GM12872 (cell line): ENCODE measurements around the gene DAAM1.

Experiments
- TF ChIP-seq, protein P1 (sequence below): IDR thresholded peaks from 3 replicates; pipeline ENCODE4 v1.5.1; 2011; ENCODE audit warnings: low read depth, mild to moderate bottlenecking, low read length, moderate library complexity; ENCODE audit not compliant: insufficient read depth

DAAM1 gene

DNA sequence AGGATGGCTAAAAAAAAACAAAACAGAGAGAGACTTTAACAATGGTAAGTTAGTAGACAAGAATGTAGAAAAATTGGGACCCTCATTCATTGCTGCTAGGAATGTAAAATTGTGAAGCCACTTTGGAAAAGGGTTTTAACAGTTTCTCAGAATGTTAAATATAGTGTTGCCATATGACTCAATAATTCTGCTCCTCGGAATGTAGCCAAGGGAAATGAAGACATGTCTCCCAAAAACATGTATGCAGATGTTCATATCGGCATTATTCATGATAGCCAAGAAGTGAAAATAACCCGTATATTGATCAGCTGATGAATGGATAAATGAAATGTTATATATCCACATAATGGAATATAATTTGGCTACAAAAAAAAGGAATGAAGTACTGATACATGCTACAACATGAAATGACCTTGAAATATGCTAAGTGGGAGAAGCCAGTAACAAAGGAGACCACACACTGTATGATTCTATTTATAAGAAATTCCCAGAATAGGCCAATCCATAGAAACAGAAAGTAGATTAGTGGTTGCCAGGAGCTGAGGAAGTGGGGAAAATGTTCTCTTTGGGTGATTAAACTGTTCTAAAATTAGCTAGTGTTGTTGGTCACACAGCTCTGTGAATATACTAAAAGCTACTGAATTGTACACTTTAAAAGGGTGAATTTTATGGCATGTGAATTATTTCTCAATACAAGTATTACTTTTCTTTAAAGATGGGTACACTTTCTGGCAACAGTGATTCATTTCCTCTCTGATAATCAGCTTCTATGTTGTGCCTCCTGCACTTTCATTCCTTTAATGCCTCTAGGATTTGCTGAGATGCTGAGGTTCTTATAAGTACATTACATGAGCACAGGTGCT, 132.5 kb downstream of the DAAM1 start:
- TF ChIP-seq, protein P1, sequence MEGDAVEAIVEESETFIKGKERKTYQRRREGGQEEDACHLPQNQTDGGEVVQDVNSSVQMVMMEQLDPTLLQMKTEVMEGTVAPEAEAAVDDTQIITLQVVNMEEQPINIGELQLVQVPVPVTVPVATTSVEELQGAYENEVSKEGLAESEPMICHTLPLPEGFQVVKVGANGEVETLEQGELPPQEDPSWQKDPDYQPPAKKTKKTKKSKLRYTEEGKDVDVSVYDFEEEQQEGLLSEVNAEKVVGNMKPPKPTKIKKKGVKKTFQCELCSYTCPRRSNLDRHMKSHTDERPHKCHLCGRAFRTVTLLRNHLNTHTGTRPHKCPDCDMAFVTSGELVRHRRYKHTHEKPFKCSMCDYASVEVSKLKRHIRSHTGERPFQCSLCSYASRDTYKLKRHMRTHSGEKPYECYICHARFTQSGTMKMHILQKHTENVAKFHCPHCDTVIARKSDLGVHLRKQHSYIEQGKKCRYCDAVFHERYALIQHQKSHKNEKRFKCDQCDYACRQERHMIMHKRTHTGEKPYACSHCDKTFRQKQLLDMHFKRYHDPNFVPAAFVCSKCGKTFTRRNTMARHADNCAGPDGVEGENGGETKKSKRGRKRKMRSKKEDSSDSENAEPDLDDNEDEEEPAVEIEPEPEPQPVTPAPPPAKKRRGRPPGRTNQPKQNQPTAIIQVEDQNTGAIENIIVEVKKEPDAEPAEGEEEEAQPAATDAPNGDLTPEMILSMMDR: no peak

DNA sequence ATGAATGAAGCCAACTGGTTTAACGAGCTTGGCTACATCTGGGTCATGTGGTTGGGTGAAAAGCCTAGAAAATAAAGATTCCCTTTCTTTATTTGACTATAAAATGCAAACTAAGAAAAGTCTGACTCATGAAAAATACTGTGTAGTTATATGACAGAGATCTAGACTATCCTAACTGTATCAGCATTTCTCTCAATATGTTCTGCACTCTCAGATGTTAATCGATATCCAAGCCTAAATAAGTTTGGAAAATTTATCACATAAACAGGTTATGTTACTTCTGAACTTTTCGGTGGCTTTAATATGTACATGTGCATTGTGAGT, 133.1 kb downstream of the DAAM1 start:
- TF ChIP-seq, protein P1: no peak

DNA sequence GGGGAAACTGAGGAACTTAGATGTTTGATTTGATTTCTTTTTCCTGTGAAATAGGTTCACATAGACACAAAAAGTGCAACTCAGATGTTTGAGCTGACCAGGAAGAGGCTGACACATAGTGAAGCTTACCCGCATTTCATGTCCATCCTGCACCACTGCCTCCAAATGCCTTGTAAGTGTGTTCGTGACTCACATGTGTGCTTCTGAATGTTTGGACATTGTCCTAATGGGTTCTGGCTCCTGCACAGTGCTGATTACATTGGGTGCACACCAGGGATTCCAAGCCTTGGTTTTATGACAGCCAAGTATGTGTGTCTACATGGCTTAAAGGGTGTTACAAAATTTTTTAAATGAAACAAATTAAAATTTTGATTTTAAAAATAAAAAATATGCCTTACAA, 137.4 kb downstream of the DAAM1 start:
- TF ChIP-seq, protein P1: no peak

DNA sequence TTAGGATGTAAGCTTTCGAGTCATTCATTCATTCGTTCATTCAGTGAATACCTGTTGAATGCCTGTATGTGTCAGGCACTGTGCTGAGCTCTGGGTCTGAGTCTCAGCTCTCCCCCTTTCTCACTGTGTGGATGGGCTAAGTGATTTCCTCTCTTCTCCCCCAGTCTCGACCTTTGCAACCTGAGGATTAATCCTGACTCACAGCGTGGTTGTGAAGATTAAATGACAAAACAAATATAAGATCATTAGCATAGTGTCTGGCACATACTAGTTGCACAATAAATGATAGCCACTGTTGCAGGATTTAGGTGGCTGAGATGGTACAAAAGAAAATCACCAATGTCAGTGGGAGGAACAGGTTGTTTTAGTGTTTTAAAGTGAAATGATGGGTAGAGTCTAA, 140.0 kb downstream of the DAAM1 start:
- TF ChIP-seq, protein P1: no peak

DNA sequence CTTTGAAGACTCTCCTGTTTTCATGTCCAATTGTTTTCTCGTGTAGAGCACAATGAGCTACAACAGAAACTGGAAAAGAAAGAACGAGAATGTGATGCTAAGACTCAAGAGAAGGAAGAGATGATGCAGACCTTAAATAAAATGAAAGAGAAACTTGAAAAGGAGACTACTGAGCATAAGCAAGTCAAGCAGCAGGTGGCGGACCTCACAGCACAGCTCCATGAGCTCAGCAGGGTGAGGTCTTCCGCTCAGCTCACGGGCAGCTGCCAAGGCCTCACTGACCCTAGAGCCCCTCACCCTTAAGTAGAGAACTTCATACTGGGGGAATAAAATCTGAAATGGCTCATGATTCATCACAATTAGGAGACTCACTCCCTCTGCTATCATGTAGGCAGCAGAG, 142.0 kb downstream of the DAAM1 start:
- TF ChIP-seq, protein P1: no peak

DNA sequence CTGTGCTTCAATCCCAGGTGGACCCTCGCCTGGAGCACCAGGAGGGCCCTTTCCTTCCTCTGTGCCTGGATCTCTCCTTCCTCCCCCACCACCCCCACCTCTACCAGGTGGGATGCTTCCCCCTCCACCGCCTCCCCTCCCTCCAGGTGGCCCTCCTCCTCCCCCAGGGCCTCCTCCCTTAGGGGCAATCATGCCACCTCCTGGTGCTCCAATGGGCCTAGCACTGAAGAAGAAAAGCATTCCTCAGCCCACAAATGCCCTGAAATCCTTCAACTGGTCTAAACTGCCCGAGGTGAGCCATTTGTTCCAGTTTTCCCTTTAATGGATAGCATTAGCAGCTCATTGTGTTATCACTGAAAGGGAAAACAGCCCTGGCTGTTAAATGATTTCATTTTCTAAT, 142.8 kb downstream of the DAAM1 start:
- TF ChIP-seq, protein P1: no peak

DNA sequence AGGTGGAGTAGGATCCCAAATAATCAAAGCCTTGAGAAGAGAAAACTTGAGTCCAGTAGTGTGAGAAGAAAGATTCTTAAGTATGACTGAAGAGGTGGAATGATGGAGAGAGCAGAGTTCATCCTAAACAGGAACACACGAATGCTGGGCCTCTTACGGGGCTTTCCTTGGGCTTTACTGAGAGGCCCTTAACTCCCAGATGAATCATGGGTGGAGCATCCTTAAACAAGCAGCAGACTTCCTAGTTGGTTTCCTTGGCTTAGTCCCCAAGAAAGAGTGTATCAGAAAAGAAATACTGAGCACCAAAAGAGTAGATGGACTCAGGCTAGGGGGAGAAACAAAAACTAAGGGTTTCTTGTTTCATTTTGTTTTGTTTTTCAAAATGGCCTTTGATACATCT, 144.3 kb downstream of the DAAM1 start:
- TF ChIP-seq, protein P1: no peak
